Ovary (tissue), 3 donors: ENCODE measurements around the gene UTRN.

Source experiments
- CTCF ChIP-seq, 3 donors: fragments of 450-650 bp in 2 of 3; fragments of 200-600 bp in 1 of 3; IDR thresholded peaks; one replicate each; pipeline versions ENCODE4 v1.5.1 to v1.8.0; 2016 to 2022; ENCODE audit warnings: antibody characterized with exemption in 3 of 3, mild to moderate bottlenecking in 1 of 3
- EP300 ChIP-seq: sonication (generic); formaldehyde crosslinking; IDR thresholded peaks from one replicate; pipeline ENCODE4 v1.6.1; 2017; ENCODE audit warnings: antibody characterized with exemption
- POLR2A ChIP-seq: fragments of 450-650 bp; IDR thresholded peaks from one replicate; pipeline ENCODE4 v1.6.1; 2017; ENCODE audit warnings: antibody characterized with exemption, mild to moderate bottlenecking, moderate library complexity
- donor health status: DM: no; HTN: no; CAD: no.

GRCh38 chr6:144305567-144305966 is 20.4 kb downstream of the UTRN start:
- TF ChIP-seq CTCF (IDR thresholded peaks at IDR 0.05) = no peak
- TF ChIP-seq POLR2A = no peak
- TF ChIP-seq EP300 = no peak
